Measurements from ENCODE around the gene SPAG6.
"Not testable (repeated sequence)": the region's sequence is repeated elsewhere in the genome, so short reads cannot be mapped to it uniquely, and the experiment has no call there.

The SPAG6 gene

GRCh38 chr10:22351131-22351703 lies 5.9 kb downstream of the SPAG6 start:
- TF ChIP-seq CTCF (IDR thresholded peaks at IDR 0.05; ENCODE audit: borderline replicate concordance, extremely low read depth, low read length, poor library complexity, severe bottlenecking) = no peak
- TF ChIP-seq EZH2 (IDR thresholded peaks at IDR 0.05; ENCODE audit: borderline replicate concordance, low read depth, low read length, severe bottlenecking) = no peak
- no peak overlapping the region for H3K9ac ChIP-seq (ENCODE audit: low read depth, low read length)
- H3K4me1 ChIP-seq (ENCODE audit: insufficient read depth, low read length) = no peaks in the 10 kb centered on the region
- no peaks in the 10 kb centered on the region for H3K79me2 ChIP-seq (ENCODE audit: insufficient read depth, low read length)
- no peaks in the 10 kb centered on the region for H3K9me3 ChIP-seq (ENCODE audit: insufficient read depth, low read length, severe bottlenecking)
- H3K4me2 ChIP-seq (ENCODE audit: insufficient read depth, low read length) = no peak overlapping the region
- H3K27ac ChIP-seq (ENCODE audit: low read length) = no peak overlapping the region
- H4K20me1 ChIP-seq (ENCODE audit: insufficient read depth, low read length) = no peaks in the 10 kb centered on the region
- H3K36me3 ChIP-seq (ENCODE audit: insufficient read depth, low read length) = no peaks in the 10 kb centered on the region
- no peak overlapping the region for H3K4me3 ChIP-seq (ENCODE audit: low read depth in 1 of 2, low read length in 2 of 2)
- no peak overlapping the region for H2AFZ ChIP-seq (ENCODE audit: low read depth, low read length)
- H3K27me3 ChIP-seq (ENCODE audit: insufficient read depth, low read length, poor library complexity) = peaks cover 5% of the 10 kb centered on the region
- no peak for ATAC-seq (ENCODE audit: insufficient read depth, low read depth)
- DNase-seq = no peak

GRCh38 chr10:22356324-22356873 lies 11.1 kb downstream of the SPAG6 start:
- ATAC-seq (ENCODE audit: insufficient read depth, low read depth) (no peak), DNase-seq (no peak)
- Histone ChIP-seq H3K4me2 (ENCODE audit: insufficient read depth, low read length) (no peak overlapping the region), H2AFZ (ENCODE audit: low read depth, low read length) (0 out of 2 replicates have a peak overlapping the region, but pooled peaks have one; percentile 23), H4K20me1 (ENCODE audit: insufficient read depth, low read length) (no peaks in the 10 kb centered on the region), H3K4me3 (ENCODE audit: low read depth in 1 of 2, low read length in 2 of 2) (no peak overlapping the region), H3K9me3 (ENCODE audit: insufficient read depth, low read length, severe bottlenecking) (no peaks in the 10 kb centered on the region), H3K27me3 (ENCODE audit: insufficient read depth, low read length, poor library complexity) (no peaks in the 10 kb centered on the region), H3K79me2 (ENCODE audit: insufficient read depth, low read length) (no peaks in the 10 kb centered on the region), H3K4me1 (ENCODE audit: insufficient read depth, low read length) (no peaks in the 10 kb centered on the region), H3K9ac (ENCODE audit: low read depth, low read length) (no peak overlapping the region), H3K36me3 (ENCODE audit: insufficient read depth, low read length) (no peaks in the 10 kb centered on the region), H3K27ac (ENCODE audit: low read length) (no peak overlapping the region)
- no peak for TF ChIP-seq EZH2 (IDR thresholded peaks at IDR 0.05; ENCODE audit: borderline replicate concordance, low read depth, low read length, severe bottlenecking)
- no peak for TF ChIP-seq CTCF (IDR thresholded peaks at IDR 0.05; ENCODE audit: borderline replicate concordance, extremely low read depth, low read length, poor library complexity, severe bottlenecking)

GRCh38 chr10:22357770-22358169 lies 12.5 kb downstream of the SPAG6 start:
- not testable (repeated sequence) for H3K9ac ChIP-seq (ENCODE audit: low read depth, low read length); H3K4me2 ChIP-seq (ENCODE audit: insufficient read depth, low read length); H3K36me3 ChIP-seq (ENCODE audit: insufficient read depth, low read length); H4K20me1 ChIP-seq (ENCODE audit: insufficient read depth, low read length); DNase-seq; H3K9me3 ChIP-seq (ENCODE audit: insufficient read depth, low read length, severe bottlenecking); H3K79me2 ChIP-seq (ENCODE audit: insufficient read depth, low read length); H3K27me3 ChIP-seq (ENCODE audit: insufficient read depth, low read length, poor library complexity); H3K27ac ChIP-seq (ENCODE audit: low read length); H3K4me1 ChIP-seq (ENCODE audit: insufficient read depth, low read length); H3K4me3 ChIP-seq (ENCODE audit: low read depth in 1 of 2, low read length in 2 of 2); H2AFZ ChIP-seq (ENCODE audit: low read depth, low read length); ATAC-seq (ENCODE audit: insufficient read depth, low read depth)

- no peak overlapping the region for H2AFZ ChIP-seq (ENCODE audit: low read depth, low read length)
- no peaks in the 10 kb centered on the region for H3K36me3 ChIP-seq (ENCODE audit: insufficient read depth, low read length)
- H3K9ac ChIP-seq (ENCODE audit: low read depth, low read length) = no peak overlapping the region
- H4K20me1 ChIP-seq (ENCODE audit: insufficient read depth, low read length) = no peaks in the 10 kb centered on the region
- DNase-seq = no peak
- H3K9me3 ChIP-seq (ENCODE audit: insufficient read depth, low read length, severe bottlenecking) = no peaks in the 10 kb centered on the region
- H3K4me2 ChIP-seq (ENCODE audit: insufficient read depth, low read length) = no peak overlapping the region
- no peak for ATAC-seq (ENCODE audit: insufficient read depth, low read depth)
- no peaks in the 10 kb centered on the region for H3K79me2 ChIP-seq (ENCODE audit: insufficient read depth, low read length)
- no peak for TF ChIP-seq EZH2 (IDR thresholded peaks at IDR 0.05; ENCODE audit: borderline replicate concordance, low read depth, low read length, severe bottlenecking)
- no peak for TF ChIP-seq CTCF (IDR thresholded peaks at IDR 0.05; ENCODE audit: borderline replicate concordance, extremely low read depth, low read length, poor library complexity, severe bottlenecking)
- no peak overlapping the region for H3K4me3 ChIP-seq (ENCODE audit: low read depth in 1 of 2, low read length in 2 of 2)
- H3K27ac ChIP-seq (ENCODE audit: low read length) = no peak overlapping the region
- H3K27me3 ChIP-seq (ENCODE audit: insufficient read depth, low read length, poor library complexity) = no peaks in the 10 kb centered on the region
- no peaks in the 10 kb centered on the region for H3K4me1 ChIP-seq (ENCODE audit: insufficient read depth, low read length)
Measured at GRCh38 chr10:22363305-22363704, 18.0 kb downstream of the SPAG6 start.
